ENCODE data around the gene RGSL1. TPM values are rescaled to one million over a fixed set of nuclear protein-coding genes. Genes with fewer than 3 reads are reported as not detected.

Gene RGSL1
- total and polyA plus RNA-seq, 2 of the 8 experiments (the other 6 are each of a cell fraction or from before 2014, with no cell fraction given) = not detected

DNA sequence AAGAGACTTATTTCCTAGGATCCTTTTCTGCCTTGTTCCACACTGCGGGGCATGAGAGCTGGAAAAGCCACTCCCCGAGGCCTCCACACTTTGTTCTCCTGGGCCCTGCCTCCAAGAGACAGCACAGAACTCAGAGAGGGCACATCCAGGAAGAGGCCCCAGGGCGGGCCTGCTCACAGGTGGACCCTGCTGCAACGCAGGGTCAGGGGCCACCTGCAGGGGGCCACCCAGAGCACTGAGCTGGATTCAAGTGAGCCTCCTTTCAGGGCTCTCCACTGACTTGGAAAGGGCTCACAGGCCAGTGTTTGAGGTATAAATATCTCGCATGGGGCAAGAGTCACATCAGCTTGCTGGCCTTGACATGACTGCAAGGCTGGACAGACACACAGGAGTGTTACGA lies 149.4 kb downstream of the RGSL1 start:
- Histone ChIP-seq H2AK5ac (ENCODE audit: low read depth, low read length) (no peak overlapping the region), H3K27me3 (replicated peaks in 1 of 4; ENCODE audit: control insufficient read depth in 3 of 4, extremely low read depth in 1 of 4, insufficient read depth in 3 of 4, low read length in 3 of 4) (peaks cover 0 to 14% (median 9%) of the 10 kb centered on the region in 4 experiments; a peak in 5 of 7 replicates), H3K23ac (ENCODE audit: insufficient read length) (no peak overlapping the region), H4K91ac (replicated peaks; ENCODE audit: insufficient read length, low read length) (no peak overlapping the region), H3K4me3 (ENCODE audit: extremely low read depth in 1 of 4, insufficient read depth in 2 of 4, low read depth in 3 of 4, low read length in 4 of 4) (no peak overlapping the region), H3K9ac (replicated peaks in 1 of 4; ENCODE audit: extremely low read depth in 1 of 4, low read depth in 3 of 4, low read length in 3 of 4) (no peak overlapping the region), H2BK5ac (ENCODE audit: low read depth, low read length) (no peak overlapping the region), H2BK12ac (ENCODE audit: low read depth, low read length) (no peak overlapping the region), H3K9me3 (ENCODE audit: insufficient read depth in 2 of 2, low read depth in 1 of 2, low read length in 1 of 2) (no peaks in the 10 kb centered on the region), H4K8ac (ENCODE audit: extremely low read depth, insufficient read depth, low read length) (no peak overlapping the region), H2AFZ (ENCODE audit: low read length) (no peak overlapping the region), H3K36me3 (ENCODE audit: control insufficient read depth in 2 of 4, insufficient read depth in 4 of 4, low read length in 3 of 4) (peaks cover 10 to 15% (median 12%) of the 10 kb centered on the region in 4 experiments; a peak in 5 of 8 replicates), H3K4ac (replicated peaks; ENCODE audit: insufficient read length, low read depth, low read length) (no peak overlapping the region), H2BK120ac (replicated peaks; ENCODE audit: low read depth, low read length) (no peak overlapping the region), H3K79me2 (ENCODE audit: control insufficient read depth in 1 of 2, insufficient read depth in 2 of 2, low read length in 2 of 2) (no peaks in the 10 kb centered on the region), H3K27ac (ENCODE audit: low read depth, low read length) (no peak overlapping the region), H3K23me2 (ENCODE audit: low read depth, low read length) (peaks cover 7% of the 10 kb centered on the region), H3K18ac (ENCODE audit: extremely low read depth, low read length) (no peak overlapping the region), H2BK15ac (ENCODE audit: low read length) (no peak overlapping the region), H3K56ac (replicated peaks; ENCODE audit: insufficient read length, low read depth, low read length) (no peak overlapping the region), H3K4me1 (replicated peaks in 1 of 4; ENCODE audit: control insufficient read depth in 3 of 4, insufficient read depth in 4 of 4, low read length in 3 of 4) (peaks cover 4 to 16% (median 8%) of the 10 kb centered on the region in 4 experiments), H3K14ac (ENCODE audit: insufficient read length) (no peak overlapping the region), H4K5ac (ENCODE audit: insufficient read length, low read depth, low read length) (no peak overlapping the region), H2BK20ac (ENCODE audit: low read length) (no peak overlapping the region), H3K4me2 (ENCODE audit: insufficient read depth in 1 of 2, low read depth in 2 of 2, low read length in 2 of 2) (no peak overlapping the region), H4K20me1 (replicated peaks in 1 of 2; ENCODE audit: control insufficient read depth in 1 of 2, insufficient read depth in 2 of 2, low read length in 2 of 2) (peaks cover 2 to 4% of the 10 kb centered on the region in 2 experiments), H3K79me1 (ENCODE audit: low read depth, low read length) (no peaks in the 10 kb centered on the region)
- peak in 1 of 2 experiments; percentile 74 for DNase-seq (ENCODE audit: low read depth in 1 of 2, low spot score in 2 of 2)
- TF ChIP-seq SIRT6 (IDR thresholded peaks at IDR 0.05; ENCODE audit: low read length) (no peak), POLR2A (IDR thresholded peaks at IDR 0.05; ENCODE audit: control extremely low read depth in 1 of 2, low read depth in 2 of 2, low read length in 2 of 2) (0 out of 3 replicates have a peak, but pooled peaks of 1 of the 2 experiments have one; percentile 3), EGR1 (IDR thresholded peaks at IDR 0.05; ENCODE audit: borderline replicate concordance, low read depth, low read length) (no peak), RAD21 (IDR thresholded peaks at IDR 0.05 in 1 of 2, conservative IDR thresholded peaks at IDR 0.05 in 1 of 2; ENCODE audit: low read depth in 2 of 2, low read length in 2 of 2) (peak; percentile 46 to 65; a peak in 3 of 4 replicates), ASH2L (IDR thresholded peaks at IDR 0.05; ENCODE audit: low read length) (no peak)
- TF ChIP-seq, protein P1, sequence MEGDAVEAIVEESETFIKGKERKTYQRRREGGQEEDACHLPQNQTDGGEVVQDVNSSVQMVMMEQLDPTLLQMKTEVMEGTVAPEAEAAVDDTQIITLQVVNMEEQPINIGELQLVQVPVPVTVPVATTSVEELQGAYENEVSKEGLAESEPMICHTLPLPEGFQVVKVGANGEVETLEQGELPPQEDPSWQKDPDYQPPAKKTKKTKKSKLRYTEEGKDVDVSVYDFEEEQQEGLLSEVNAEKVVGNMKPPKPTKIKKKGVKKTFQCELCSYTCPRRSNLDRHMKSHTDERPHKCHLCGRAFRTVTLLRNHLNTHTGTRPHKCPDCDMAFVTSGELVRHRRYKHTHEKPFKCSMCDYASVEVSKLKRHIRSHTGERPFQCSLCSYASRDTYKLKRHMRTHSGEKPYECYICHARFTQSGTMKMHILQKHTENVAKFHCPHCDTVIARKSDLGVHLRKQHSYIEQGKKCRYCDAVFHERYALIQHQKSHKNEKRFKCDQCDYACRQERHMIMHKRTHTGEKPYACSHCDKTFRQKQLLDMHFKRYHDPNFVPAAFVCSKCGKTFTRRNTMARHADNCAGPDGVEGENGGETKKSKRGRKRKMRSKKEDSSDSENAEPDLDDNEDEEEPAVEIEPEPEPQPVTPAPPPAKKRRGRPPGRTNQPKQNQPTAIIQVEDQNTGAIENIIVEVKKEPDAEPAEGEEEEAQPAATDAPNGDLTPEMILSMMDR (IDR thresholded peaks at IDR 0.05; ENCODE audit: control extremely low read depth in 1 of 3, insufficient read depth in 1 of 3, low read depth in 1 of 3, low read length in 3 of 3) = peak; percentile 64 to 72 (median 68)
- CTCF ChIA-PET (ENCODE audit: partially characterized antibody) = interaction anchor here (0.6 to 37.1 kb wide), 33 partner anchors 9 to 518 kb away, joined by 3 to 1131 read pairs (median 6); partner anchors contain the start of genes NPL and RNASEL
- POLR2A ChIA-PET (ENCODE audit: partially characterized antibody) = interaction anchor here (1.0 to 15.0 kb wide), 6 partner anchors 9 to 199 kb away, joined by 3 to 231 read pairs (median 4); partner anchors contain the start of gene NPL
- WGBS, 2 experiments (ENCODE audit: extremely low coverage in 1 of 2, insufficient coverage in 1 of 2, insufficient read length in 1 of 2, insufficient replicate concordance in 2 of 2, low coverage in 1 of 2, low lambda C conversion rate in 2 of 2, missing lambda C conversion rate in 1 of 2) = 83% methylated on average over 6 of the region's 6 CpGs; no CpG with 5 or more reads in 1 of the 2 experiments
- FAIRE-seq = no peak

Measured in H1 (cell line).